ENCODE data around the gene CTDSP2.

GRCh38 chr12:57881475-57881874, 34.9 kb upstream of the CTDSP2 start:
- TF ChIP-seq CTCF (IDR thresholded peaks at IDR 0.05; ENCODE audit: low read depth, low read length, poor library complexity, severe bottlenecking): no peak
- TF ChIP-seq EZH2phosphoT487 (IDR thresholded peaks at IDR 0.05; ENCODE audit: borderline replicate concordance, low read length): no peak
